PC-3 (cell line): ENCODE data around the gene KLF16. TPM values are rescaled to one million over a fixed set of nuclear protein-coding genes. Genes with fewer than 3 reads are reported as not detected.

Source experiments
- ATAC-seq: fragments of 200-7000 bp; cut with Tn5 transposase; 2 replicates; pipeline ENCODE4 v1.9.1; 2020; ENCODE audit warnings: mild to moderate bottlenecking, moderate library complexity
- BruUV-seq: library from RNA; stranded (reverse); fragments of 400-500 nt; replicated peaks from 2 replicates; lab custom pipeline; 2021; lab: Mats Ljungman, UMichigan
- CTCF ChIA-PET: fragments of 300-600 bp; sonication (Branson Sonifier 250); formaldehyde crosslinking; loops from one replicate; lab custom pipeline; 2022; ENCODE audit warnings: antibody characterized with exemption; lab: Charles Lee
- POLR2A ChIA-PET: fragments of 300-600 bp; sonication (Branson Sonifier 250); formaldehyde crosslinking; loops from one replicate; lab custom pipeline; 2022; ENCODE audit warnings: antibody characterized with exemption; ENCODE audit not compliant: unreplicated experiment; lab: Charles Lee
- DNase-seq: peaks from one replicate; pipeline ENCODE4 v3.0.0-alpha.2; 2015
- H2AFZ ChIP-seq: fragments of 300-600 bp; sonication (generic); 2 replicates; pipeline ENCODE4 v1.6.0; 2016; ENCODE audit warnings: antibody characterized with exemption, low read length
- H3F3A ChIP-seq: fragments of 300-600 bp; sonication (generic); one replicate; pipeline ENCODE4 v1.6.0; 2017; ENCODE audit warnings: antibody characterized with exemption, low read length, control low read depth, mild to moderate bottlenecking; ENCODE audit not compliant: unreplicated experiment
- H3K27ac ChIP-seq: fragments of 300-600 bp; sonication (generic); 2 replicates; pipeline ENCODE4 v1.5.1; 2016; ENCODE audit warnings: mild to moderate bottlenecking, low read length
- H3K27me3 ChIP-seq: fragments of 300-600 bp; sonication (generic); 2 replicates; pipeline ENCODE4 v1.6.1; 2016; ENCODE audit warnings: low read length, mixed read lengths
- H3K36me3 ChIP-seq: fragments of 300-600 bp; sonication (generic); 2 replicates; pipeline ENCODE4 v1.6.1; 2016; ENCODE audit warnings: low read depth, mixed run types, low read length, mixed read lengths
- H3K4me1 ChIP-seq: fragments of 300-600 bp; sonication (generic); 2 replicates; pipeline ENCODE4 v1.5.1; 2016; ENCODE audit warnings: low read length; ENCODE audit not compliant: insufficient read depth
- H3K4me2 ChIP-seq: fragments of 300-600 bp; sonication (generic); 2 replicates; pipeline ENCODE4 v1.6.0; 2016; ENCODE audit warnings: low read length
- H3K4me3 ChIP-seq: fragments of 300-600 bp; sonication (generic); 2 replicates; pipeline ENCODE4 v1.5.1; 2016; ENCODE audit warnings: mild to moderate bottlenecking, low read length, mixed read lengths
- H3K79me2 ChIP-seq: fragments of 300-600 bp; sonication (generic); 2 replicates; pipeline ENCODE4 v1.6.1; 2017; ENCODE audit warnings: low read length, mixed read lengths
- H3K9ac ChIP-seq: fragments of 300-600 bp; sonication (generic); 2 replicates; pipeline ENCODE4 v1.6.0; 2016; ENCODE audit warnings: mild to moderate bottlenecking, low read length
- H3K9me2 ChIP-seq: fragments of 300-600 bp; sonication (generic); replicated peaks from 2 replicates; pipeline ENCODE4 v1.6.1; 2016; ENCODE audit warnings: mixed run types, low read length, mixed read lengths
- H3K9me3 ChIP-seq: fragments of 300-600 bp; sonication (generic); 2 replicates; pipeline ENCODE4 v1.6.1; 2016; ENCODE audit warnings: low read length, mixed read lengths
- H4K20me1 ChIP-seq: fragments of 300-600 bp; sonication (generic); 2 replicates; pipeline ENCODE4 v1.6.1; 2016; ENCODE audit warnings: low read length, mixed read lengths
- CTCF ChIP-seq: fragments of 300-600 bp; sonication (generic); conservative IDR thresholded peaks from 2 replicates; pipeline ENCODE4 v1.5.1; 2017; ENCODE audit warnings: antibody characterized with exemption, low read depth, mild to moderate bottlenecking, low read length
- EZH2 ChIP-seq: fragments of 300-600 bp; sonication (generic); IDR thresholded peaks from one replicate; pipeline ENCODE4 v1.6.1; 2017; ENCODE audit warnings: antibody characterized with exemption, mild to moderate bottlenecking, low read length; ENCODE audit not compliant: unreplicated experiment
- EZH2phosphoT487 ChIP-seq: fragments of 300-600 bp; sonication (generic); IDR thresholded peaks from 2 replicates; pipeline ENCODE4 v1.6.1; 2018; ENCODE audit warnings: mild to moderate bottlenecking, antibody characterized with exemption, low read length, borderline replicate concordance
- intact Hi-C: fragments of 100-400 bp; cut with micrococcal nuclease; formaldehyde crosslinking; loops from 2 replicates; pipeline ENCODE4 v1.9.0; 2023
- total RNA-seq: library from RNA; depleted of rRNA; stranded (reverse); fragments of >200 nt; gene quantifications from 2 replicates; pipeline ENCODE4 v1.2.3, GENCODE V29; 2014

KLF16 gene
- total RNA-seq, 1 experiment from 2014 or later: 15.1 TPM

- ChIA-PET POLR2A (no interaction called here), CTCF (no interaction called here)
- H3K4me2 ChIP-seq: no peak overlapping the region
These were observed 49.0 kb downstream of the KLF16 start for GRCh38 chr19:1814391-1814790.

GRCh38 chr19:1813192-1814182 lies 49.9 kb downstream of the KLF16 start:
- CTCF ChIA-PET: no interaction called here

More at GRCh38 chr19:1814391-1814790, 49.0 kb downstream of the KLF16 start:
- Histone ChIP-seq H3K27me3 (no peaks in the 10 kb centered on the region), H3K79me2 (no peaks in the 10 kb centered on the region), H3K4me3 (no peak overlapping the region), H3K9me3 (no peaks in the 10 kb centered on the region), H3K9me2 (no peaks in the 10 kb centered on the region), H4K20me1 (no peaks in the 10 kb centered on the region), H3K27ac (no peak overlapping the region), H2AFZ (no peak overlapping the region), H3K36me3 (no peaks in the 10 kb centered on the region), H3K4me1 (peaks cover 15% of the 10 kb centered on the region), H3F3A (no peaks in the 10 kb centered on the region), H3K9ac (no peak overlapping the region)
- no peak for ATAC-seq
- intact Hi-C loops: no loop called here
- DNase-seq: no peak
- no TSS peak for BruUV-seq
- TF ChIP-seq EZH2phosphoT487: no peak
- TF ChIP-seq EZH2: no peak
- TF ChIP-seq CTCF: no peak

More at GRCh38 chr19:1813192-1814182, 49.9 kb downstream of the KLF16 start:
- TF ChIP-seq EZH2phosphoT487 (no peak), CTCF (peak; percentile 25; the same call in 1 of the 2 replicates)
- H2AFZ ChIP-seq: no peak overlapping the region
- peak overlapping the region; percentile 30; the same call in 1 of the 2 replicates for H3K9ac ChIP-seq
- peaks cover 15% of the 10 kb centered on the region for H3K4me1 ChIP-seq
- H3K4me3 ChIP-seq: peak overlapping the region; percentile 72
- H4K20me1 ChIP-seq: no peaks in the 10 kb centered on the region
- H3K4me2 ChIP-seq: peak overlapping the region; percentile 91
- H3K79me2 ChIP-seq: no peaks in the 10 kb centered on the region
- DNase-seq: no peak
- H3K9me3 ChIP-seq: no peaks in the 10 kb centered on the region
- H3K36me3 ChIP-seq: no peaks in the 10 kb centered on the region
- no peak overlapping the region for H3K27ac ChIP-seq
- no peaks in the 10 kb centered on the region for H3F3A ChIP-seq
- BruUV-seq: no TSS peak
- POLR2A ChIA-PET: no interaction called here
- no peaks in the 10 kb centered on the region for H3K9me2 ChIP-seq
- ATAC-seq: no peak
- no peaks in the 10 kb centered on the region for H3K27me3 ChIP-seq
- intact Hi-C loops: no loop called here
